HEK293 (cell line): ENCODE measurements around the gene CCDC50.

ENCODE experiments used
- CTCF ChIP-seq: fragments of 450-650 bp; formaldehyde crosslinking; IDR thresholded peaks from 2 replicates; pipeline ENCODE4 v1.5.1; 2016; ENCODE audit warnings: missing biosample characterization, missing genetic modification characterization
- KLF10 ChIP-seq: fragments of 450-650 bp; IDR thresholded peaks from 2 replicates; pipeline ENCODE4 v1.5.1; 2018; ENCODE audit warnings: missing biosample characterization, mild to moderate bottlenecking, missing genetic modification characterization
- REST ChIP-seq: fragments of 450-650 bp; formaldehyde crosslinking; IDR thresholded peaks from 2 replicates; pipeline ENCODE4 v1.5.1; 2016; ENCODE audit warnings: missing biosample characterization, missing genetic modification characterization
- ZNF266 ChIP-seq: fragments of 450-650 bp; formaldehyde crosslinking; IDR thresholded peaks from 2 replicates; pipeline ENCODE4 v1.5.1; 2016; ENCODE audit warnings: missing biosample characterization, missing genetic modification characterization, low read depth

- TF ChIP-seq ZNF266 (tag by site-specific recombination): no peak
- TF ChIP-seq KLF10: no peak
- no peak for TF ChIP-seq REST (tag by site-specific recombination)
- no peak for TF ChIP-seq CTCF (tag by site-specific recombination)
Measured at GRCh38 chr3:191363221-191363620, 34.0 kb downstream of the CCDC50 start.
